Activated gamma-delta T cell treated with Interleukin-2 at 50 U/mL for 16 hours (primary cell): Measurements from ENCODE around the gene CHD9.
"Not testable (repeated sequence)": the region's sequence is repeated elsewhere in the genome, so short reads cannot be mapped to it uniquely, and the experiment has no call there.

Experiments
- DNase-seq: peaks from one replicate; pipeline ENCODE4 v3.0.0-alpha.2; 2020

CHD9 gene

GRCh38 chr16:53142823-53143568 lies 88.2 kb downstream of the CHD9 start:
- no peak for DNase-seq

- DNase-seq: no peak
Measured at GRCh38 chr16:53147500-53148065, 92.8 kb downstream of the CHD9 start.

GRCh38 chr16:53150769-53151168 lies 96.0 kb downstream of the CHD9 start:
- no peak for DNase-seq

- DNase-seq: no peak
Measured at GRCh38 chr16:53152329-53152728, 97.5 kb downstream of the CHD9 start.

GRCh38 chr16:53153130-53153529 lies 98.3 kb downstream of the CHD9 start:
- no peak for DNase-seq

- no peak for DNase-seq
Measured at GRCh38 chr16:53154513-53154912, 99.7 kb downstream of the CHD9 start.

GRCh38 chr16:53156516-53156915 lies 101.7 kb downstream of the CHD9 start:
- DNase-seq: no peak

GRCh38 chr16:53159781-53160436 lies 105.1 kb downstream of the CHD9 start:
- DNase-seq: peak; percentile 18

- DNase-seq: no peak
Measured at GRCh38 chr16:53166099-53166498, 111.3 kb downstream of the CHD9 start.

- DNase-seq: no peak
Measured at GRCh38 chr16:53168744-53169143, 114.0 kb downstream of the CHD9 start.

- no peak for DNase-seq
Measured at GRCh38 chr16:53172517-53172916, 117.7 kb downstream of the CHD9 start.

GRCh38 chr16:53175118-53175517 lies 120.3 kb downstream of the CHD9 start:
- DNase-seq: no peak

GRCh38 chr16:53176434-53176833 lies 121.6 kb downstream of the CHD9 start:
- no peak for DNase-seq

- no peak for DNase-seq
Measured at GRCh38 chr16:53183442-53183841, 128.7 kb downstream of the CHD9 start.

- DNase-seq: not testable (repeated sequence)
Measured at GRCh38 chr16:53185741-53186140, 130.9 kb downstream of the CHD9 start.

- no peak for DNase-seq
Measured at GRCh38 chr16:53187775-53188174, 133.0 kb downstream of the CHD9 start.

- DNase-seq: no peak
Measured at GRCh38 chr16:53191413-53191812, 136.6 kb downstream of the CHD9 start.

GRCh38 chr16:53198933-53199332 lies 144.1 kb downstream of the CHD9 start:
- no peak for DNase-seq

- DNase-seq: no peak
Measured at GRCh38 chr16:53201900-53202299, 147.1 kb downstream of the CHD9 start.

- DNase-seq: no peak
Measured at GRCh38 chr16:53202398-53202797, 147.6 kb downstream of the CHD9 start.

- DNase-seq: no peak
Measured at GRCh38 chr16:53207810-53208752, 153.3 kb downstream of the CHD9 start.

GRCh38 chr16:53209429-53209828 lies 154.6 kb downstream of the CHD9 start:
- no peak for DNase-seq

GRCh38 chr16:53209877-53210276 lies 155.1 kb downstream of the CHD9 start:
- DNase-seq: no peak
